Adrenal gland (tissue), 5 donors: ENCODE measurements around the gene GSTT2B.
"Not testable (repeated sequence)": the region's sequence is repeated elsewhere in the genome, so short reads cannot be mapped to it uniquely, and the experiment has no call there.

ENCODE experiments used
- CTCF ChIP-seq, 6 experiments: fragments of 450-650 bp in 4 of 6; fragments of 200-600 bp in 2 of 6; sonication (generic) in 1 of 6; IDR thresholded peaks; 1 replicate in 5 of 6; 2 replicates in 1 of 6; pipeline versions ENCODE4 v1.5.1 to v1.8.0; 2016 to 2021; ENCODE audit warnings: antibody characterized with exemption in 6 of 6, mild to moderate bottlenecking in 2 of 6, moderate library complexity in 1 of 6
- POLR2A ChIP-seq, 2 donors: fragments of 450-650 bp; IDR thresholded peaks; one replicate each; pipeline ENCODE4 v1.6.1; 2017; ENCODE audit warnings: antibody characterized with exemption in 2 of 2, mild to moderate bottlenecking in 2 of 2, moderate library complexity in 1 of 2
- donor health status: DM: no; HTN: no; CAD: no.

- not testable (repeated sequence) for TF ChIP-seq CTCF, POLR2A (IDR thresholded peaks at IDR 0.05)
Measured at GRCh38 chr22:23986089-23986488, 25.1 kb upstream of the GSTT2B start.
